ENCODE data around the gene HOXD3. TPM values are rescaled to one million over a fixed set of nuclear protein-coding genes. Genes with fewer than 3 reads are reported as not detected.

HOXD3 gene
- total and polyA plus RNA-seq, 9 donors: 6.7 to 18.7 (median 14.8) TPM

DNA sequence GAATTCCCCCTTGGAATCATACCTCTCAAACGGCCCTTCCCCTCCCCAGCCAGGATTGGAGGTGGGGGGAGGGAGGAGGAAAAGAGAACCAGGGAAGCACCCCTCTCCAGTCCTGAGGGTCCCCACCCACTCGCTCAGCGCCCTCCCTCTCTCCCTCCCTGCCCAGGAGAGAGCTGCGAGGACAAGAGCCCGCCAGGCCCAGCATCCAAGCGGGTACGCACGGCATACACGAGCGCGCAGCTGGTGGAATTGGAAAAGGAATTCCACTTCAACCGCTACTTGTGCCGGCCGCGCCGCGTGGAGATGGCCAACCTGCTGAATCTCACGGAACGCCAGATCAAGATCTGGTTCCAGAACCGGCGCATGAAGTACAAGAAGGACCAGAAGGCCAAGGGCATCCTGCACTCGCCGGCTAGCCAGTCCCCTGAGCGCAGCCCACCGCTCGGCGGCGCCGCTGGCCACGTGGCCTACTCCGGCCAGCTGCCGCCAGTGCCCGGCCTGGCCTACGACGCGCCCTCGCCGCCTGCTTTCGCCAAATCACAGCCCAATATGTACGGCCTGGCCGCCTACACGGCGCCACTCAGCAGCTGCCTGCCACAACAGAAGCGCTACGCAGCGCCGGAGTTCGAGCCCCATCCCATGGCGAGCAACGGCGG, 14.4 kb downstream of the HOXD3 start:
- Histone ChIP-seq H3K4me3 (peak overlapping the region; percentile 27), H3K4me1 (ENCODE audit: insufficient read depth) (no peaks in the 10 kb centered on the region), H3K27ac (peak overlapping the region in 1 of 2 donors; percentile 72), H3K36me3 (no peaks in the 10 kb centered on the region), H3K9me3 (no peaks in the 10 kb centered on the region), H3K27me3 (no peaks in the 10 kb centered on the region)
- WGBS, 3 donors: 60 to 80% (median 64%) methylated on average over 51 of the region's 51 CpGs
- intact Hi-C loops (cut with DNase I): no loop called here
- DNase-seq: peak in 2 of 5 donors; percentile 52 to 61
- no peak for TF ChIP-seq EP300 (IDR thresholded peaks at IDR 0.05)
- TF ChIP-seq POLR2A (IDR thresholded peaks at IDR 0.05): no peak
- TF ChIP-seq, protein P1, sequence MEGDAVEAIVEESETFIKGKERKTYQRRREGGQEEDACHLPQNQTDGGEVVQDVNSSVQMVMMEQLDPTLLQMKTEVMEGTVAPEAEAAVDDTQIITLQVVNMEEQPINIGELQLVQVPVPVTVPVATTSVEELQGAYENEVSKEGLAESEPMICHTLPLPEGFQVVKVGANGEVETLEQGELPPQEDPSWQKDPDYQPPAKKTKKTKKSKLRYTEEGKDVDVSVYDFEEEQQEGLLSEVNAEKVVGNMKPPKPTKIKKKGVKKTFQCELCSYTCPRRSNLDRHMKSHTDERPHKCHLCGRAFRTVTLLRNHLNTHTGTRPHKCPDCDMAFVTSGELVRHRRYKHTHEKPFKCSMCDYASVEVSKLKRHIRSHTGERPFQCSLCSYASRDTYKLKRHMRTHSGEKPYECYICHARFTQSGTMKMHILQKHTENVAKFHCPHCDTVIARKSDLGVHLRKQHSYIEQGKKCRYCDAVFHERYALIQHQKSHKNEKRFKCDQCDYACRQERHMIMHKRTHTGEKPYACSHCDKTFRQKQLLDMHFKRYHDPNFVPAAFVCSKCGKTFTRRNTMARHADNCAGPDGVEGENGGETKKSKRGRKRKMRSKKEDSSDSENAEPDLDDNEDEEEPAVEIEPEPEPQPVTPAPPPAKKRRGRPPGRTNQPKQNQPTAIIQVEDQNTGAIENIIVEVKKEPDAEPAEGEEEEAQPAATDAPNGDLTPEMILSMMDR (IDR thresholded peaks at IDR 0.05): no peak

GRCh38 chr2:176172007-176172894, 15.1 kb downstream of the HOXD3 start:
- H3K9me3 ChIP-seq: no peaks in the 10 kb centered on the region
- TF ChIP-seq, protein P1 (IDR thresholded peaks at IDR 0.05): no peak
- TF ChIP-seq EP300 (IDR thresholded peaks at IDR 0.05): no peak
- no peak for TF ChIP-seq POLR2A (IDR thresholded peaks at IDR 0.05)
- 66 to 88% (median 80%) methylated on average over 60 of the region's 60 CpGs for WGBS, 3 donors
- no peaks in the 10 kb centered on the region for H3K27me3 ChIP-seq
- DNase-seq: peak in 2 of 5 donors; percentile 15 to 26
- H3K4me3 ChIP-seq: peak overlapping the region; percentile 27
- intact Hi-C loops (cut with DNase I): no loop called here
- peak overlapping the region in 1 of 2 donors; percentile 72 for H3K27ac ChIP-seq
- H3K4me1 ChIP-seq (ENCODE audit: insufficient read depth): no peaks in the 10 kb centered on the region
- H3K36me3 ChIP-seq: no peaks in the 10 kb centered on the region

DNA sequence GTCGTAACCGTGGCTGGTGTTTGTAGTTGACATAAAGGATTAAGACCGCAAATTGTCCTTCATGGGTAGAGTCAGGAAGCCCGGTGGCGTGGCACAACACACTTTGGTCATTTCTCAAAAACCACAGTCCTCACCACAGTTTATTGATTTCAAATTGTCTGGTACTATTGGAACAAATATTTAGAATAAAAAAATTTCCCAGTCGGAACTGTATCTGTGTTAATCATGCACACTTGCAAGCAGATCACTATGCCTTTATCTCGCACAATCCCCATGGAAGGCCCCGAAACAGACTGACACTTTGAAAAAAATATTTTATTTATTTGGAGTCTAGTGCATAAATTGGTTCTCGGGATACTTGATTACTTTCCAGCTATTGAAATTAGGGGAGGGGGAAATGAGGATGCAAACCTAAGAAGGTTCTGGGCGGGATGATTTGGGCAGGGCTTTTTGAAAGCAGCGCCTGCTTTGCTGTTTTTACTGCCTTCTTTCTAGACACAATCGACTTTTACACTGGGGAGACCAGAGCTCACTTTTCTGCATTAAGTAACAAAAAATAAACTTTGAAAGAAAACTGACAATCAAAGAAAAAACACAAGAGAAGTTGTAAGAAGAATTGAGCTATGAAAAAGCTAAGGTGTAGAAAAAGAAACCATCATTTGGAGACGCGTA, 15.9 kb downstream of the HOXD3 start:
- no peaks in the 10 kb centered on the region for H3K36me3 ChIP-seq
- intact Hi-C loops (cut with DNase I): no loop called here
- WGBS, 3 donors: 66 to 81% (median 72%) methylated on average over 14 of the region's 14 CpGs
- H3K4me1 ChIP-seq (ENCODE audit: insufficient read depth): no peaks in the 10 kb centered on the region
- TF ChIP-seq EP300 (IDR thresholded peaks at IDR 0.05): no peak
- TF ChIP-seq, protein P1 (IDR thresholded peaks at IDR 0.05): no peak
- TF ChIP-seq POLR2A (IDR thresholded peaks at IDR 0.05): no peak
- no peak overlapping the region for H3K27ac ChIP-seq
- H3K9me3 ChIP-seq: no peaks in the 10 kb centered on the region
- DNase-seq: no peak
- peak overlapping the region; percentile 27 for H3K4me3 ChIP-seq
- no peaks in the 10 kb centered on the region for H3K27me3 ChIP-seq

GRCh38 chr2:176173567-176174381, 16.7 kb downstream of the HOXD3 start:
- TF ChIP-seq, protein P1 (IDR thresholded peaks at IDR 0.05): no peak
- TF ChIP-seq EP300 (IDR thresholded peaks at IDR 0.05): no peak
- TF ChIP-seq POLR2A (IDR thresholded peaks at IDR 0.05): no peak
- peak overlapping the region in 1 of 2 donors; percentile 82 for H3K27ac ChIP-seq
- peak overlapping the region; percentile 30 for H3K4me3 ChIP-seq
- WGBS, 3 donors: 18 to 55% (median 44%) methylated on average over 7 of the region's 7 CpGs
- H3K36me3 ChIP-seq: no peaks in the 10 kb centered on the region
- no peaks in the 10 kb centered on the region for H3K9me3 ChIP-seq
- H3K27me3 ChIP-seq: no peaks in the 10 kb centered on the region
- no peak for DNase-seq
- intact Hi-C loops (cut with DNase I): no loop called here
- H3K4me1 ChIP-seq (ENCODE audit: insufficient read depth): peaks cover 3% of the 10 kb centered on the region
